T-cell (primary cell): ENCODE results near the gene MTRFR. TPM values are rescaled to one million over a fixed set of nuclear protein-coding genes. Genes with fewer than 3 reads are reported as not detected.

Experiments used
- ATAC-seq, 4 experiments: fragments of 200-7000 bp in 3 of 4; fragments of 150-1000 bp in 1 of 4; cut with Tn5 transposase; replicated peaks in 1 of 4; 1 replicate in 3 of 4; 2 replicates in 1 of 4; pipeline ENCODE4 v1.10.0; 2021; ENCODE audit warnings: moderate library complexity in 3 of 4, mild to moderate bottlenecking in 2 of 4, moderate number of reproducible peaks in 1 of 4
- CTCF ChIA-PET, 2 donors: fragments of 300-600 bp; sonication (Branson Sonifier 250); formaldehyde crosslinking; loops; one replicate each; lab custom pipeline; 2022; ENCODE audit warnings: antibody characterized with exemption in 2 of 2; lab: Charles Lee
- POLR2A ChIA-PET, 2 donors: fragments of 300-600 bp; sonication (Branson Sonifier 250); formaldehyde crosslinking; loops; one replicate each; lab custom pipeline; 2022; ENCODE audit warnings: antibody characterized with exemption in 2 of 2; lab: Charles Lee
- DNase-seq, 35 experiments: peaks; one replicate each; pipeline versions ENCODE4 v3.0.0 to v3.0.0-alpha.2; 2013 to 2023
- H3K27ac ChIP-seq: one replicate; pipeline ENCODE4 v1.5.1; 2013; ENCODE audit warnings: low read length
- H3K27me3 ChIP-seq, 2 experiments: replicated peaks in 1 of 2; 1 replicate in 1 of 2; 2 replicates in 1 of 2; pipeline versions ENCODE4 v1.6.1 to v1.7.0; 2013; ENCODE audit warnings: low read length in 1 of 2, mixed read lengths in 1 of 2; ENCODE audit not compliant: control insufficient read depth in 2 of 2, insufficient read depth in 2 of 2; ENCODE audit errors: extremely low read depth in 1 of 2
- H3K36me3 ChIP-seq, 2 donors: 1 replicate in 1 of 2; 2 replicates in 1 of 2; pipeline versions ENCODE4 v1.6.1 to v1.7.0; 2013; ENCODE audit warnings: low read length in 1 of 2; ENCODE audit not compliant: control insufficient read depth in 2 of 2, insufficient read depth in 1 of 2; ENCODE audit errors: extremely low read depth in 1 of 2
- H3K4me1 ChIP-seq, 2 experiments: 1 replicate in 1 of 2; 2 replicates in 1 of 2; pipeline versions ENCODE4 v1.6.1 to v1.7.0; 2013; ENCODE audit warnings: low read length in 2 of 2, mixed read lengths in 1 of 2; ENCODE audit not compliant: insufficient read depth in 2 of 2, control insufficient read depth in 1 of 2; ENCODE audit errors: extremely low read depth in 1 of 2
- H3K4me3 ChIP-seq, 2 donors: 1 replicate in 1 of 2; 2 replicates in 1 of 2; pipeline versions ENCODE4 v1.5.1 to v1.7.0; 2013; ENCODE audit warnings: mild to moderate bottlenecking in 2 of 2, low read length in 1 of 2, moderate library complexity in 1 of 2; ENCODE audit not compliant: control insufficient read depth in 1 of 2; ENCODE audit errors: extremely low read depth in 1 of 2
- H3K9me3 ChIP-seq: 2 replicates; pipeline ENCODE4 v1.7.0; 2013
- H3K27ac Mint-ChIP-seq, 2 donors: one replicate each; pipeline ENCODE4 v1.8.0; 2020 to 2021; ENCODE audit warnings: mild to moderate bottlenecking in 2 of 2, mixed read lengths in 2 of 2
- H3K27me3 Mint-ChIP-seq, 2 donors: one replicate each; pipeline ENCODE4 v1.8.0; 2021 to 2022; ENCODE audit warnings: mixed read lengths in 2 of 2
- H3K36me3 Mint-ChIP-seq: one replicate; pipeline ENCODE4 v1.8.0; 2021; ENCODE audit warnings: mixed read lengths
- H3K4me1 Mint-ChIP-seq, 3 donors: one replicate each; pipeline ENCODE4 v1.8.0; 2020 to 2022; ENCODE audit warnings: mixed read lengths in 3 of 3, mild to moderate bottlenecking in 1 of 3
- H3K4me3 Mint-ChIP-seq, 3 donors: one replicate each; pipeline ENCODE4 v1.8.0; 2020 to 2022; ENCODE audit warnings: mild to moderate bottlenecking in 3 of 3, mixed read lengths in 3 of 3, moderate library complexity in 3 of 3
- H3K9me3 Mint-ChIP-seq, 3 donors: one replicate each; pipeline ENCODE4 v1.8.0; 2020 to 2022; ENCODE audit warnings: mixed read lengths in 3 of 3
- WGBS: methylation state at CpG from one replicate; pipeline ENCODE4 v1.1.5; 2013; ENCODE audit warnings: missing lambda C conversion rate; ENCODE audit not compliant: insufficient coverage; 5-methylcytosine and 5-hydroxymethylcytosine counted together
- total RNA-seq, 35 experiments: library from RNA in 6 of 35; stranded (reverse) in 6 of 35; fragments of 120-200 nt in 1 of 35; gene quantifications; one replicate each; pipeline versions ENCODE4 v1.2.1 to v1.2.4 and lab custom pipeline; 2013 to 2026

The MTRFR gene
- total RNA-seq, 5 donors from 2014 or later (not counting 1 experiment from before 2014, with no cell fraction given), result 33.7 to 49.7 (median 42.4) TPM

- peaks cover 13 to 30% of the 10 kb centered on the region in 2 experiments for H3K4me1 ChIP-seq
Observed at GRCh38 chr12:123266679-123267277, 33.5 kb downstream of the MTRFR start.

DNA sequence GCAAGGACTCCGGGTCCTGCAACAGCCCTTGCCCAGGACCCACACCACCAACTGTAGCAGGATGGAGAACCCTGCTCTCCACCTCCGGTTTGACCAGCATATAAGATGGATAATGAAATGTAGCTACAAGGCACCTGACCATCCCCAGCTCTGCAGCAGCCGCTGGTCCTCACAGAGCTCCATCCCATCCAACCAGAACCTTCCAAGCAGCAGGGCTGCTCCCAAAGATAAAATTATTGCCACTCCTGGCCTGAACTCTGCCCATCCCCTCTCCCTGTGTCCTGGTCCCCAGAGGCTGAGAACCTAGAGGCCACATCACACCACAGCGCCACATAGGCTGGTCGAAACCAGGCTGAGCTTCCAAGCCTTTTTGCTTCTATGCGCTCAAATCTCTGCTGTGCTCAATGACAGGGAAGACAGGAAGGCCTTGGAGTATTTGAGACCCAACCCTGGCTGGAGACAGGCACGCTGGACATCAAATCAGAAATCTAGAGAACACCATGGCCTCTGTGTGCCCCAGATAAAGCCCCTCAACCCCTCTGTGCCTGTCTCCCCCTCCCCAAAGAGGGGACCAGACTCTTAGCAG, 34.2 kb downstream of the MTRFR start:
- Mint-ChIP-seq H3K9me3 (no peaks in the 10 kb centered on the region), H3K4me1 (peaks cover 15 to 28% (median 27%) of the 10 kb centered on the region in 3 donors), H3K36me3 (no peaks in the 10 kb centered on the region), H3K27me3 (no peaks in the 10 kb centered on the region), H3K27ac (peak overlapping the region in 1 of 2 donors; percentile 48), H3K4me3 (peak overlapping the region in 1 of 3 donors; percentile 79)
- H3K27ac ChIP-seq, result no peak overlapping the region
- H3K9me3 ChIP-seq, result no peaks in the 10 kb centered on the region
- ATAC-seq (no peak), DNase-seq (no peak)
- peaks cover 0 to 2% of the 10 kb centered on the region in 2 donors for H3K36me3 ChIP-seq
- ChIA-PET CTCF (interaction anchor here (0.5 to 1.0 kb wide), 3 partner anchors 15 to 335 kb away, joined by 3 to 5 read pairs (median 4); no protein-coding TSS in a partner anchor), POLR2A (interaction anchor here in 1 of 2 donors (0.6 kb wide), 1 partner anchor 154 kb away, joined by 3 read pairs; no protein-coding TSS in a partner anchor)
- H3K4me1 ChIP-seq, result peaks cover 13 to 36% of the 10 kb centered on the region in 2 experiments
- 100% methylated on average over 4 of the region's 7 CpGs for WGBS
- H3K4me3 ChIP-seq, result no peak overlapping the region
- H3K27me3 ChIP-seq, result peaks cover 0 to 5% of the 10 kb centered on the region in 2 experiments

More at GRCh38 chr12:123266679-123267277, 33.5 kb downstream of the MTRFR start:
- peaks cover 0 to 5% of the 10 kb centered on the region in 2 experiments for H3K27me3 ChIP-seq
- Mint-ChIP-seq H3K27ac (no peak overlapping the region), H3K27me3 (no peaks in the 10 kb centered on the region), H3K4me1 (peaks cover 15 to 25% (median 24%) of the 10 kb centered on the region in 3 donors), H3K4me3 (no peak overlapping the region), H3K9me3 (no peaks in the 10 kb centered on the region), H3K36me3 (no peaks in the 10 kb centered on the region)
- WGBS, result 94% methylated on average over 14 of the region's 19 CpGs
- no peak overlapping the region for H3K4me3 ChIP-seq
- POLR2A ChIA-PET, result no interaction called here
- no peak for ATAC-seq
- no peak for DNase-seq
- peaks cover 0 to 2% of the 10 kb centered on the region in 2 donors for H3K36me3 ChIP-seq
- CTCF ChIA-PET, result interaction anchor here (0.5 to 1.0 kb wide), 2 partner anchors 273 to 336 kb away, joined by 3 to 5 read pairs; no protein-coding TSS in a partner anchor
- H3K9me3 ChIP-seq, result no peaks in the 10 kb centered on the region
- no peak overlapping the region for H3K27ac ChIP-seq

GRCh38 chr12:123267991-123268843, 35.0 kb downstream of the MTRFR start:
- Mint-ChIP-seq H3K27ac (peak overlapping the region in 1 of 2 donors; percentile 48), H3K4me1 (peaks cover 15 to 30% (median 28%) of the 10 kb centered on the region in 3 donors), H3K4me3 (peak overlapping the region in 2 of 3 donors; percentile 55 to 79), H3K27me3 (no peaks in the 10 kb centered on the region), H3K9me3 (no peaks in the 10 kb centered on the region), H3K36me3 (no peaks in the 10 kb centered on the region)
- H3K9me3 ChIP-seq, result no peaks in the 10 kb centered on the region
- CTCF ChIA-PET, result interaction anchor here in 1 of 2 donors (1.0 kb wide), 1 partner anchor 334 kb away, joined by 5 read pairs; no protein-coding TSS in a partner anchor
- DNase-seq (peak in 1 of 35 experiments; percentile 9), ATAC-seq (no peak)
- POLR2A ChIA-PET, result interaction anchor here (0.6 to 1.1 kb wide), 3 partner anchors 26 to 944 kb away, joined by 3 read pairs; no protein-coding TSS in a partner anchor
- peaks cover 0 to 5% of the 10 kb centered on the region in 2 experiments for H3K27me3 ChIP-seq
- peaks cover 13 to 39% of the 10 kb centered on the region in 2 experiments for H3K4me1 ChIP-seq
- peaks cover 0 to 2% of the 10 kb centered on the region in 2 donors for H3K36me3 ChIP-seq
- peak overlapping the region in 1 of 2 donors; percentile 26 for H3K4me3 ChIP-seq
- WGBS, result 75% methylated on average over 25 of the region's 36 CpGs
- no peak overlapping the region for H3K27ac ChIP-seq

GRCh38 chr12:123268850-123269249, 35.6 kb downstream of the MTRFR start:
- peak overlapping the region; percentile 55 to 79 (median 56) for H3K4me3 Mint-ChIP-seq
- ATAC-seq (no peak), DNase-seq (no peak)
- WGBS, result 83% methylated on average over 12 of the region's 13 CpGs
- POLR2A ChIA-PET, result interaction anchor here in 1 of 2 donors (0.7 to 1.1 kb wide), 2 partner anchors 27 to 945 kb away, joined by 3 read pairs; no protein-coding TSS in a partner anchor
- H3K4me3 ChIP-seq, result peak overlapping the region in 1 of 2 donors; percentile 26
- no peaks in the 10 kb centered on the region for H3K36me3 Mint-ChIP-seq
- H3K4me1 Mint-ChIP-seq, result peaks cover 15 to 30% (median 28%) of the 10 kb centered on the region in 3 donors
- CTCF ChIA-PET, result interaction anchor here in 1 of 2 donors (0.6 to 0.7 kb wide), 2 partner anchors 63 to 288 kb away, joined by 3 to 4 read pairs; partner anchors contain the start of gene ARL6IP4
- H3K4me1 ChIP-seq, result peaks cover 13 to 39% of the 10 kb centered on the region in 2 experiments
- H3K27ac ChIP-seq, result no peak overlapping the region
- no peaks in the 10 kb centered on the region for H3K9me3 ChIP-seq
- H3K27me3 ChIP-seq, result peaks cover 0 to 5% of the 10 kb centered on the region in 2 experiments
- H3K9me3 Mint-ChIP-seq, result no peaks in the 10 kb centered on the region
- H3K27me3 Mint-ChIP-seq, result no peaks in the 10 kb centered on the region
- peaks cover 0 to 2% of the 10 kb centered on the region in 2 donors for H3K36me3 ChIP-seq
- H3K27ac Mint-ChIP-seq, result no peak overlapping the region

DNA sequence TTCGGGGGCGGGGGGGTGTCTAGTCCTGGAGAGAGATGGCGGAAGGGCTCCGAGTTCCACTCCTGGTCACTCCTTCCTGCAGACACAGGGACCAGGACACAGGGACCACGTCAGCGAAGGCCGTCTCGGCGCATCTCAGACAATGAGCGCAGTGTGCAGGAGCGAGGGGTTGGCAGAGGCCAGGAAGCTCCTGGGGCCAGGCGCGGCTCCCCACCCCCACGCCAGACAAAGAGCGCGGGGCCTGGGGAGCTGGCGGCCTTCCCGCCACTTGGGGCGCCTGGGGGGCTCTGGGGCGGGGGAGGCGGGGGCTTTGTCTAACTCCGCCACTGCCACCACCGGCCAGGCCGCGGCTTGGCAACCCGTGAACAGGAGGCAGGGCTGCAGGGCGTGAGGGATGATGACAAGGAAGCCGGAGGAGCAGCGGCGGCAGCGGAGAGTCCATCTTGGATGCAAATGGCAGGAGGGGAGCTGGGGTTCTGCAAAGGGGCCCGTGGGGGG, 36.2 kb downstream of the MTRFR start:
- peak; percentile 2 to 26 (median 7) for ATAC-seq
- H3K4me3 ChIP-seq, result peak overlapping the region; percentile 48 to 58
- peaks cover 0 to 2% of the 10 kb centered on the region in 2 donors for H3K36me3 ChIP-seq
- H3K36me3 Mint-ChIP-seq, result no peaks in the 10 kb centered on the region
- peak overlapping the region in 1 of 2 donors; percentile 75 for H3K27ac Mint-ChIP-seq
- H3K27me3 Mint-ChIP-seq, result no peaks in the 10 kb centered on the region
- peak in 17 of 35 experiments; percentile 15 to 55 (median 22) for DNase-seq
- ChIA-PET POLR2A (interaction anchor here in 1 of 2 donors (0.6 to 1.1 kb wide), 2 partner anchors 28 to 167 kb away, joined by 3 read pairs; no protein-coding TSS in a partner anchor), CTCF (interaction anchor here in 1 of 2 donors (0.6 to 0.7 kb wide), 2 partner anchors 63 to 289 kb away, joined by 3 to 4 read pairs; partner anchors contain the start of gene ARL6IP4)
- H3K27ac ChIP-seq, result no peak overlapping the region
- H3K4me1 ChIP-seq, result peaks cover 13 to 39% of the 10 kb centered on the region in 2 experiments
- 31% methylated on average over 27 of the region's 32 CpGs for WGBS
- peaks cover 0 to 5% of the 10 kb centered on the region in 2 experiments for H3K27me3 ChIP-seq
- peaks cover 15 to 30% (median 28%) of the 10 kb centered on the region in 3 donors for H3K4me1 Mint-ChIP-seq
- H3K9me3 ChIP-seq, result no peaks in the 10 kb centered on the region
- no peaks in the 10 kb centered on the region for H3K9me3 Mint-ChIP-seq
- H3K4me3 Mint-ChIP-seq, result peak overlapping the region; percentile 77 to 79 (median 79)
